ENCODE results near the gene THSD7A. TPM values are rescaled to one million over a fixed set of nuclear protein-coding genes. Genes with fewer than 3 reads are reported as not detected.

Gene THSD7A
- total and polyA plus RNA-seq, 9 of the 15 experiments (the other 6 are each of a cell fraction or from before 2014, with no cell fraction given), result 0.01 to 0.02 TPM; not detected in 7

- no peak overlapping the region for H2AFZ ChIP-seq (ENCODE audit: low read depth, low read length)
- no peaks in the 10 kb centered on the region for H4K20me1 ChIP-seq (replicated peaks; ENCODE audit: control insufficient read depth, insufficient read depth, low read length)
- H3K9me1 ChIP-seq (ENCODE audit: control insufficient read depth, insufficient read depth, low read length), result no peaks in the 10 kb centered on the region
- no TSS peak for BruUV-seq (replicated peaks)
- H3K4me2 ChIP-seq (ENCODE audit: insufficient read depth, low read length), result no peak overlapping the region
- DNase-seq (ENCODE audit: extremely low read depth in 1 of 4, low spot score in 3 of 4) (no peak), ATAC-seq (no peak), FAIRE-seq (no peak)
- CTCF ChIA-PET (ENCODE audit: low intra/inter-chr PET ratio), result no interaction called here
- H3K27me3 ChIP-seq (ENCODE audit: control insufficient read depth in 2 of 2, insufficient read depth in 2 of 2, low read length in 2 of 2), result no peaks in the 10 kb centered on the region
- TF ChIP-seq BCLAF1 (IDR thresholded peaks at IDR 0.05; ENCODE audit: borderline replicate concordance in 1 of 2, control insufficient read depth in 1 of 2, low read depth in 2 of 2, low read length in 1 of 2), result no peak
- no peaks in the 10 kb centered on the region for H3K9me3 ChIP-seq (replicated peaks; ENCODE audit: control insufficient read depth, insufficient read depth, low read depth, low read length)
- POLR2A ChIA-PET, result no interaction called here
- H3K9ac ChIP-seq (ENCODE audit: insufficient read depth in 1 of 2, low read depth in 2 of 2, low read length in 2 of 2), result no peak overlapping the region
- no peaks in the 10 kb centered on the region for H3K4me1 ChIP-seq (replicated peaks in 1 of 2; ENCODE audit: control insufficient read depth in 2 of 2, insufficient read depth in 2 of 2, low read length in 2 of 2)
- no peaks in the 10 kb centered on the region for H3K79me2 ChIP-seq (ENCODE audit: control insufficient read depth, insufficient read depth, low read length)
- intact Hi-C loops (cut with micrococcal nuclease) (no loop called here), in situ Hi-C loops (cut with MboI) (no loop called here)
- 0% methylated on average over 4 of the region's 4 CpGs for WGBS (ENCODE audit: insufficient coverage, low coverage, missing lambda C conversion rate)
- no peak overlapping the region for H3K4me3 ChIP-seq
- H3K27ac ChIP-seq (ENCODE audit: extremely low read depth, low read depth, low read length), result no peak overlapping the region
- no peaks in the 10 kb centered on the region for H3K36me3 ChIP-seq (ENCODE audit: control insufficient read depth, insufficient read depth, low read length)
These were observed 242.7 kb downstream of the THSD7A start for GRCh38 chr7:11589251-11589650.

GRCh38 chr7:11587814-11588213, 244.2 kb downstream of the THSD7A start:
- H3K27me3 ChIP-seq (ENCODE audit: control insufficient read depth in 2 of 2, insufficient read depth in 2 of 2, low read length in 2 of 2), result no peaks in the 10 kb centered on the region
- no peak for ATAC-seq
- WGBS (ENCODE audit: insufficient coverage, low coverage, missing lambda C conversion rate), result 0% methylated on average over 1 of the region's 1 CpG
- no peaks in the 10 kb centered on the region for H3K79me2 ChIP-seq (ENCODE audit: control insufficient read depth, insufficient read depth, low read length)
- no TSS peak for BruUV-seq (replicated peaks)
- no peak overlapping the region for H3K4me3 ChIP-seq
- H3K9me1 ChIP-seq (ENCODE audit: control insufficient read depth, insufficient read depth, low read length), result no peaks in the 10 kb centered on the region
- DNase-seq (ENCODE audit: extremely low read depth in 1 of 4, low spot score in 3 of 4), result no peak
- H4K20me1 ChIP-seq (replicated peaks; ENCODE audit: control insufficient read depth, insufficient read depth, low read length), result no peaks in the 10 kb centered on the region
- in situ Hi-C loops (cut with MboI) (no loop called here), intact Hi-C loops (cut with micrococcal nuclease) (no loop called here)
- no peaks in the 10 kb centered on the region for H3K36me3 ChIP-seq (ENCODE audit: control insufficient read depth, insufficient read depth, low read length)
- no peak overlapping the region for H3K27ac ChIP-seq (ENCODE audit: extremely low read depth, low read depth, low read length)
- no peak overlapping the region for H3K4me2 ChIP-seq (ENCODE audit: insufficient read depth, low read length)
- H2AFZ ChIP-seq (ENCODE audit: low read depth, low read length), result no peak overlapping the region
- no peak for FAIRE-seq
- ChIA-PET POLR2A (no interaction called here), CTCF (ENCODE audit: low intra/inter-chr PET ratio) (no interaction called here)
- H3K9me3 ChIP-seq (replicated peaks; ENCODE audit: control insufficient read depth, insufficient read depth, low read depth, low read length), result no peaks in the 10 kb centered on the region
- no peaks in the 10 kb centered on the region for H3K4me1 ChIP-seq (replicated peaks in 1 of 2; ENCODE audit: control insufficient read depth in 2 of 2, insufficient read depth in 2 of 2, low read length in 2 of 2)
- no peak overlapping the region for H3K9ac ChIP-seq (ENCODE audit: insufficient read depth in 1 of 2, low read depth in 2 of 2, low read length in 2 of 2)
- no peak for TF ChIP-seq DDX20 (tag; IDR thresholded peaks at IDR 0.05; ENCODE audit: low read depth)
- no peak for TF ChIP-seq NFE2 (IDR thresholded peaks at IDR 0.05; ENCODE audit: low read depth)
- TF ChIP-seq YY1 (IDR thresholded peaks at IDR 0.05; ENCODE audit: borderline replicate concordance in 1 of 3, control insufficient read depth in 1 of 3, extremely low read depth in 1 of 3, insufficient read depth in 3 of 3, insufficient read length in 1 of 3, insufficient replicate concordance in 2 of 3, low read depth in 1 of 3, low read length in 2 of 3), result no peak
- no peak for TF ChIP-seq HDAC2 (IDR thresholded peaks at IDR 0.05)
- TF ChIP-seq, protein P1, sequence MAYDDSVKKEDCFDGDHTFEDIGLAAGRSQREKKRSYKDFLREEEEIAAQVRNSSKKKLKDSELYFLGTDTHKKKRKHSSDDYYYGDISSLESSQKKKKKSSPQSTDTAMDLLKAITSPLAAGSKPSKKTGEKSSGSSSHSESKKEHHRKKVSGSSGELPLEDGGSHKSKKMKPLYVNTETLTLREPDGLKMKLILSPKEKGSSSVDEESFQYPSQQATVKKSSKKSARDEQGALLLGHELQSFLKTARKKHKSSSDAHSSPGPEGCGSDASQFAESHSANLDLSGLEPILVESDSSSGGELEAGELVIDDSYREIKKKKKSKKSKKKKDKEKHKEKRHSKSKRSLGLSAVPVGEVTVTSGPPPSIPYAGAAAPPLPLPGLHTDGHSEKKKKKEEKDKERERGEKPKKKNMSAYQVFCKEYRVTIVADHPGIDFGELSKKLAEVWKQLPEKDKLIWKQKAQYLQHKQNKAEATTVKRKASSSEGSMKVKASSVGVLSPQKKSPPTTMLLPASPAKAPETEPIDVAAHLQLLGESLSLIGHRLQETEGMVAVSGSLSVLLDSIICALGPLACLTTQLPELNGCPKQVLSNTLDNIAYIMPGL (CRISPR knock-in tag; IDR thresholded peaks at IDR 0.05), result no peak
- TF ChIP-seq ZNF717 (CRISPR knock-in tag; IDR thresholded peaks at IDR 0.05), result no peak
- TF ChIP-seq, protein P2, sequence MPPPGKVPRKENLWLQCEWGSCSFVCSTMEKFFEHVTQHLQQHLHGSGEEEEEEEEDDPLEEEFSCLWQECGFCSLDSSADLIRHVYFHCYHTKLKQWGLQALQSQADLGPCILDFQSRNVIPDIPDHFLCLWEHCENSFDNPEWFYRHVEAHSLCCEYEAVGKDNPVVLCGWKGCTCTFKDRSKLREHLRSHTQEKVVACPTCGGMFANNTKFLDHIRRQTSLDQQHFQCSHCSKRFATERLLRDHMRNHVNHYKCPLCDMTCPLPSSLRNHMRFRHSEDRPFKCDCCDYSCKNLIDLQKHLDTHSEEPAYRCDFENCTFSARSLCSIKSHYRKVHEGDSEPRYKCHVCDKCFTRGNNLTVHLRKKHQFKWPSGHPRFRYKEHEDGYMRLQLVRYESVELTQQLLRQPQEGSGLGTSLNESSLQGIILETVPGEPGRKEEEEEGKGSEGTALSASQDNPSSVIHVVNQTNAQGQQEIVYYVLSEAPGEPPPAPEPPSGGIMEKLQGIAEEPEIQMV (tag; conservative IDR thresholded peaks at IDR 0.05; ENCODE audit: low read depth), result no peak
- no peak for TF ChIP-seq TCF7 (IDR thresholded peaks at IDR 0.05; ENCODE audit: borderline replicate concordance)
